Astrocyte (in vitro differentiated cells and primary cell): ENCODE measurements around the gene TWF2. TPM values are rescaled to one million over a fixed set of nuclear protein-coding genes. Genes with fewer than 3 reads are reported as not detected.
A peak's percentile ranks its signal among the peaks of the same experiment; 100 is the strongest.

Experiments
- DNase-seq: peaks from one replicate; pipeline ENCODE4 v3.0.0-alpha.2; 2010; ENCODE audit warnings: low read depth
- FAIRE-seq: peaks from 2 replicates; lab custom pipeline; 2011; peaks lifted over from hg19 to GRCh38; lab: Jason Lieb, UNC
- H2AFZ ChIP-seq: 2 replicates; pipeline ENCODE4 v1.6.0; 2012; ENCODE audit warnings: low read depth, low read length, inconsistent platforms
- H3K27ac ChIP-seq: 2 replicates; pipeline ENCODE4 v1.5.1; 2011; ENCODE audit warnings: low read depth, low read length, inconsistent platforms
- H3K27me3 ChIP-seq: 2 replicates; pipeline ENCODE4 v1.6.0; 2011; ENCODE audit warnings: low read length, inconsistent platforms; ENCODE audit not compliant: insufficient read depth
- H3K36me3 ChIP-seq: 2 replicates; pipeline ENCODE4 v1.5.1; 2011; ENCODE audit warnings: low read length, inconsistent platforms; ENCODE audit not compliant: insufficient read depth
- H3K4me1 ChIP-seq: 2 replicates; pipeline ENCODE4 v1.5.1; 2011; ENCODE audit warnings: low read length, inconsistent platforms; ENCODE audit not compliant: insufficient read depth
- H3K4me2 ChIP-seq: 2 replicates; pipeline ENCODE4 v1.6.0; 2012; ENCODE audit warnings: low read length, inconsistent platforms
- H3K4me3 ChIP-seq: 2 replicates; pipeline ENCODE4 v1.5.1; 2011; ENCODE audit warnings: low read depth, mild to moderate bottlenecking, low read length, inconsistent platforms; ENCODE audit not compliant: insufficient read depth
- H3K79me2 ChIP-seq: 2 replicates; pipeline ENCODE4 v1.6.0; 2012; ENCODE audit warnings: mild to moderate bottlenecking, low read length, inconsistent platforms; ENCODE audit not compliant: insufficient read depth
- H3K9ac ChIP-seq: 2 replicates; pipeline ENCODE4 v1.6.0; 2012; ENCODE audit warnings: mild to moderate bottlenecking, low read length, inconsistent platforms
- H3K9me3 ChIP-seq: 2 replicates; pipeline ENCODE4 v1.5.1; 2012; ENCODE audit warnings: low read depth, mild to moderate bottlenecking, low read length, inconsistent platforms; ENCODE audit not compliant: insufficient read depth
- H4K20me1 ChIP-seq: 2 replicates; pipeline ENCODE4 v1.6.0; 2012; ENCODE audit warnings: low read length, inconsistent platforms; ENCODE audit not compliant: insufficient read depth
- H3K27ac Mint-ChIP-seq: one replicate; pipeline ENCODE4 v1.8.0; 2021; ENCODE audit warnings: mild to moderate bottlenecking, mixed read lengths; ENCODE audit not compliant: unreplicated experiment
- H3K27me3 Mint-ChIP-seq: one replicate; pipeline ENCODE4 v1.8.0; 2021; ENCODE audit warnings: low read depth, mixed read lengths; ENCODE audit not compliant: unreplicated experiment
- H3K36me3 Mint-ChIP-seq: one replicate; pipeline ENCODE4 v1.8.0; 2021; ENCODE audit warnings: low read depth, mixed read lengths; ENCODE audit not compliant: unreplicated experiment
- H3K4me1 Mint-ChIP-seq: one replicate; pipeline ENCODE4 v1.8.0; 2021; ENCODE audit warnings: low read depth, mixed read lengths; ENCODE audit not compliant: unreplicated experiment
- H3K4me3 Mint-ChIP-seq: one replicate; pipeline ENCODE4 v1.8.0; 2021; ENCODE audit warnings: mild to moderate bottlenecking, moderate library complexity, mixed read lengths; ENCODE audit not compliant: unreplicated experiment
- H3K9me3 Mint-ChIP-seq: one replicate; pipeline ENCODE4 v1.8.0; 2021; ENCODE audit warnings: mild to moderate bottlenecking, mixed read lengths; ENCODE audit not compliant: unreplicated experiment
- EZH2 ChIP-seq: IDR thresholded peaks from 2 replicates; pipeline ENCODE4 v1.6.1; 2012; ENCODE audit warnings: mild to moderate bottlenecking, low read length, inconsistent platforms; ENCODE audit not compliant: insufficient read depth
- total RNA-seq: library from RNA; stranded (reverse); gene quantifications from 2 replicates; pipeline ENCODE4 v1.2.1, GENCODE V29; 2021
- TF ChIP-seq, protein P1 (sequence below): IDR thresholded peaks from 2 replicates; pipeline ENCODE4 v1.5.1; 2011; ENCODE audit warnings: low read depth, mild to moderate bottlenecking, inconsistent platforms, low read length, moderate library complexity; ENCODE audit not compliant: insufficient read depth

TWF2 gene
- total RNA-seq, 1 donor from 2014 or later: 103 TPM

DNA sequence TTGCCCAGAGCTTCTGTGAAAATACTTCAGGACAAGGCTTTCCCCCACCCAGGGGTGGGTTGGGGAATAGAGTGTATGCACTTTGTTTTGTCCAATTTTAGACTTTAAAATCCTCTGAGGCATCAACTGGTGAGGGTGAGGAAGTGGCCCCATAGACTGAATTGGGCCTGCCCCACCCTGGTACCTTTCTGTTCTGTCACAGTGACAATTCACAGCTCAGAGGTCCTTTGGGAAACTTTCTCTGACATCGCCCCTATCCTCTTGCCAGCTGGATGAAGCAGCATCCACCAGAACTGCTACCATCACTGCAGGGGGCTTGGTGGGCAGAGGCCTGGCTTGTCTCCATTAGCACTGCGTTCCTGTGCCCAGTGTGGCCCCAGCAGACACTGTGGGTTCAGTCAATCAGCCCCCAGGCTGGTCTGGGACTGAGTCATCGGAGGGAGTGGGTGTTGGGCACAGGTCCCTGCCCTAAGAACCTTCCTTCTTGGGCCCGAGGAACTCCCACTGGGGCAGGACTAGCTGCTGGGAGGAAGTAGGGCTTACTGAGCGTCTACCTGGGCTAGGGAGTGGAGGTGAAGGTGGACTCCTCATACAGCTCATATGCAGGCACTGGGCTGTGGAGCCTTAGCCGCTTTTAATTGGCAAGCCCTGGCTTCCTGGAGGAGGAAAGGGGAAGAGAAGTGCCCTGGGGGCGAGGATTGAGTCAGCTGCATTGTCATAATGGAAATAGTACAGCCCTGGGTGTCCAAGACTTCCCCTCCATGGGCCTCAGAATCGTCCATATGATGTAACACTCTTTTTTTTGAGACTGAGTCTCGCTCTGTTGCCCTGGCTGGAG is 5.1 kb upstream of the TWF2 start:
- FAIRE-seq (no peak), DNase-seq (no peak)
- Histone ChIP-seq H3K36me3 (peaks cover 4% of the 10 kb centered on the region), H3K9ac (no peak overlapping the region), H3K27ac (peak overlapping the region; percentile 24), H3K27me3 (no peaks in the 10 kb centered on the region), H3K9me3 (no peaks in the 10 kb centered on the region), H4K20me1 (peaks cover 18% of the 10 kb centered on the region), H3K4me1 (peaks cover 38% of the 10 kb centered on the region), H3K4me2 (peak overlapping the region; percentile 92), H2AFZ (no peak overlapping the region), H3K4me3 (no peak overlapping the region), H3K79me2 (peaks cover 11% of the 10 kb centered on the region)
- Mint-ChIP-seq H3K36me3 (peaks cover 14% of the 10 kb centered on the region), H3K27ac (peak overlapping the region; percentile 53), H3K4me3 (peak overlapping the region; percentile 67), H3K27me3 (no peaks in the 10 kb centered on the region), H3K9me3 (peaks cover 7% of the 10 kb centered on the region), H3K4me1 (peaks cover 22% of the 10 kb centered on the region)
- TF ChIP-seq, protein P1, sequence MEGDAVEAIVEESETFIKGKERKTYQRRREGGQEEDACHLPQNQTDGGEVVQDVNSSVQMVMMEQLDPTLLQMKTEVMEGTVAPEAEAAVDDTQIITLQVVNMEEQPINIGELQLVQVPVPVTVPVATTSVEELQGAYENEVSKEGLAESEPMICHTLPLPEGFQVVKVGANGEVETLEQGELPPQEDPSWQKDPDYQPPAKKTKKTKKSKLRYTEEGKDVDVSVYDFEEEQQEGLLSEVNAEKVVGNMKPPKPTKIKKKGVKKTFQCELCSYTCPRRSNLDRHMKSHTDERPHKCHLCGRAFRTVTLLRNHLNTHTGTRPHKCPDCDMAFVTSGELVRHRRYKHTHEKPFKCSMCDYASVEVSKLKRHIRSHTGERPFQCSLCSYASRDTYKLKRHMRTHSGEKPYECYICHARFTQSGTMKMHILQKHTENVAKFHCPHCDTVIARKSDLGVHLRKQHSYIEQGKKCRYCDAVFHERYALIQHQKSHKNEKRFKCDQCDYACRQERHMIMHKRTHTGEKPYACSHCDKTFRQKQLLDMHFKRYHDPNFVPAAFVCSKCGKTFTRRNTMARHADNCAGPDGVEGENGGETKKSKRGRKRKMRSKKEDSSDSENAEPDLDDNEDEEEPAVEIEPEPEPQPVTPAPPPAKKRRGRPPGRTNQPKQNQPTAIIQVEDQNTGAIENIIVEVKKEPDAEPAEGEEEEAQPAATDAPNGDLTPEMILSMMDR: no peak
- TF ChIP-seq EZH2: no peak

DNA sequence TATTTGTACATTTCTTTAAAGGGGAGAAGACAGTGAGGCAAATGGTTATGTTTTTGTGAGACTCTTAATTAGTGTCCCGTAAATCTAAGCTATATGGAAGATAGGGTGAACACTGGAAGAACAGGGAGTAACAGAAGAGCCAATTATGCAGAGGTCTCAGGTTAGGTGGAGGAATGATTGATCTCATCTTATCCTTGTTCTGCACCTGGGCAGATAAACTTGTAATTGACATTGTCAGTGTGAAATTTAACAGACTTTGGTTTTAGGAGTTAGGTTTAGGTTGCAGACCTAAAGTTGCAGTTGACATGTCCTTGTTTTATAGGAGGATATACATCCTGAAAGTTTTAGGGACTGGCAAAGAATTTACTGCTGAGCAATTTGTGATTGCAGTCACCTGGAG is 3.1 kb upstream of the TWF2 start:
- TF ChIP-seq, protein P1: no peak
- Mint-ChIP-seq H3K27ac (no peak overlapping the region), H3K27me3 (no peaks in the 10 kb centered on the region), H3K4me1 (peaks cover 24% of the 10 kb centered on the region), H3K4me3 (peak overlapping the region; percentile 50), H3K9me3 (peaks cover 7% of the 10 kb centered on the region), H3K36me3 (peaks cover 5% of the 10 kb centered on the region)
- no peak overlapping the region for H3K4me3 ChIP-seq
- no peak overlapping the region for H3K27ac ChIP-seq
- no peaks in the 10 kb centered on the region for H3K27me3 ChIP-seq
- FAIRE-seq (no peak), DNase-seq (no peak)
- H4K20me1 ChIP-seq: peaks cover 11% of the 10 kb centered on the region
- H3K4me2 ChIP-seq: no peak overlapping the region
- H3K4me1 ChIP-seq: peaks cover 53% of the 10 kb centered on the region
- no peak overlapping the region for H2AFZ ChIP-seq
- no peak overlapping the region for H3K9ac ChIP-seq
- H3K79me2 ChIP-seq: peaks cover 27% of the 10 kb centered on the region
- H3K9me3 ChIP-seq: no peaks in the 10 kb centered on the region
- H3K36me3 ChIP-seq: no peaks in the 10 kb centered on the region

DNA sequence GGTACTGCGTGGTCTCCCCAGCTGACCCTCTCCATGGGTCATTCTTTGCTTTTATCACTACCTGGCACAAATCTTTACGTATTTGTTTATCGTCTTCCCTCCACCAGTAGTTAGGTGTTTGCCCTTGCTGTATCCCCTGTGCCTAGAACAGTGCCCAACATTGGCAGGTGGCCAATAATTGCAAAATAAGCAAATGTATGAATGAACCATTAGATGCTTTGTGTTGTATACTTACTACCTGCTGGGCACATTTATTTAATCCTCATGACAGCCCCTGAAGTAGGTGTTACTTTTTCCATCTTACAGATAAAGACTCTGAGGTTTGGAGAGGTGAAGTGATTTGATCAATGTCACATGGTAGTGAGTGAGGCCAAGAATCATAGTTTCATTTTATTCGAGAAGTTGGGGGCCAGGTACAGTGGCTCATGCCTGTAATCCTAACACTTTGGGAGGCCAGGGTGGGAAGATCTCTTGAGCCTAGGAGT is 2.0 kb upstream of the TWF2 start:
- peaks cover 9% of the 10 kb centered on the region for H3K36me3 Mint-ChIP-seq
- Histone ChIP-seq H3K9ac (no peak overlapping the region), H3K79me2 (peaks cover 32% of the 10 kb centered on the region), H3K4me2 (no peak overlapping the region), H3K4me3 (no peak overlapping the region), H3K27ac (no peak overlapping the region), H3K9me3 (no peaks in the 10 kb centered on the region), H3K36me3 (no peaks in the 10 kb centered on the region), H3K27me3 (no peaks in the 10 kb centered on the region), H4K20me1 (peaks cover 15% of the 10 kb centered on the region), H3K4me1 (peaks cover 57% of the 10 kb centered on the region), H2AFZ (no peak overlapping the region)
- TF ChIP-seq, protein P1: no peak
- TF ChIP-seq EZH2: no peak
- FAIRE-seq (no peak), DNase-seq (no peak)
- H3K27me3 Mint-ChIP-seq: no peaks in the 10 kb centered on the region
- H3K4me3 Mint-ChIP-seq: peak overlapping the region; percentile 90
- H3K4me1 Mint-ChIP-seq: peaks cover 29% of the 10 kb centered on the region
- peak overlapping the region; percentile 100 for H3K27ac Mint-ChIP-seq
- H3K9me3 Mint-ChIP-seq: peaks cover 7% of the 10 kb centered on the region
